ENCODE data around the gene CYP2D6. TPM values are rescaled to one million over a fixed set of nuclear protein-coding genes. Genes with fewer than 3 reads are reported as not detected.
"Not testable (repeated sequence)": the region's sequence is repeated elsewhere in the genome, so short reads cannot be mapped to it uniquely, and the experiment has no call there.

Gene CYP2D6
- total and polyA plus RNA-seq, 4 donors = 23.8 to 486 (median 205) TPM

GRCh38 chr22:42128776-42129694 lies 1.6 kb downstream of the CYP2D6 start:
- H3K9me3 ChIP-seq (ENCODE audit: control insufficient read depth in 4 of 4, low read length in 3 of 4); DNase-seq (ENCODE audit: low spot score); H3K36me3 ChIP-seq (ENCODE audit: control insufficient read depth in 4 of 4, insufficient read depth in 3 of 4, low read depth in 1 of 4, low read length in 3 of 4); H3K27me3 ChIP-seq (ENCODE audit: control insufficient read depth in 4 of 4, insufficient read depth in 4 of 4, low read length in 3 of 4): not testable (repeated sequence)
- 36% methylated on average over 65 of the region's 65 CpGs for WGBS
- H3K9ac ChIP-seq (ENCODE audit: low read depth in 1 of 2, low read length in 2 of 2) = peak overlapping the region in 1 of 2 donors; percentile 18
- peak overlapping the region; percentile 24 to 85 (median 65) for H3K4me3 ChIP-seq (ENCODE audit: low read depth in 1 of 3, low read length in 3 of 3)
- peaks cover 16 to 30% (median 22%) of the 10 kb centered on the region in 4 donors for H3K4me1 ChIP-seq (ENCODE audit: control insufficient read depth in 4 of 4, insufficient read depth in 4 of 4, low read length in 3 of 4)
- peak in 1 of 2 donors; percentile 33 for TF ChIP-seq HNF4A (conservative IDR thresholded peaks at IDR 0.05)
- TF ChIP-seq YY1 (IDR thresholded peaks at IDR 0.05) = peak; percentile 16
- TF ChIP-seq RXRA (IDR thresholded peaks at IDR 0.05) = peak in 1 of 2 donors; percentile 42
- TF ChIP-seq, protein P1, sequence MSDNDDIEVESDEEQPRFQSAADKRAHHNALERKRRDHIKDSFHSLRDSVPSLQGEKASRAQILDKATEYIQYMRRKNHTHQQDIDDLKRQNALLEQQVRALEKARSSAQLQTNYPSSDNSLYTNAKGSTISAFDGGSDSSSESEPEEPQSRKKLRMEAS (IDR thresholded peaks at IDR 0.05) = peak; percentile 36
- H3K27ac ChIP-seq (ENCODE audit: low read depth in 1 of 2, low read length in 2 of 2) = peak overlapping the region; percentile 39 to 88

- not testable (repeated sequence) for H3K9me3 ChIP-seq (ENCODE audit: control insufficient read depth in 4 of 4, low read length in 3 of 4); H3K27me3 ChIP-seq (ENCODE audit: control insufficient read depth in 4 of 4, insufficient read depth in 4 of 4, low read length in 3 of 4); H3K27ac ChIP-seq (ENCODE audit: low read depth in 1 of 2, low read length in 2 of 2); DNase-seq (ENCODE audit: low spot score); H3K36me3 ChIP-seq (ENCODE audit: control insufficient read depth in 4 of 4, insufficient read depth in 3 of 4, low read depth in 1 of 4, low read length in 3 of 4); H3K4me3 ChIP-seq (ENCODE audit: low read depth in 1 of 3, low read length in 3 of 3); H3K9ac ChIP-seq (ENCODE audit: low read depth in 1 of 2, low read length in 2 of 2)
- peaks cover 16 to 26% (median 20%) of the 10 kb centered on the region in 4 donors for H3K4me1 ChIP-seq (ENCODE audit: control insufficient read depth in 4 of 4, insufficient read depth in 4 of 4, low read length in 3 of 4)
- WGBS = 87% methylated on average over 13 of the region's 13 CpGs
Measured at GRCh38 chr22:42128007-42128406, 2.6 kb downstream of the CYP2D6 start.

GRCh38 chr22:42127606-42128005 lies 3.0 kb downstream of the CYP2D6 start:
- TF ChIP-seq FOXA1 (IDR thresholded peaks at IDR 0.05) (no peak), NR2F2 (IDR thresholded peaks at IDR 0.05) (no peak), TAF1 (conservative IDR thresholded peaks at IDR 0.05) (no peak), RAD21 (IDR thresholded peaks at IDR 0.05) (no peak), SP1 (IDR thresholded peaks at IDR 0.05) (no peak)
- TF ChIP-seq, protein P1 (IDR thresholded peaks at IDR 0.05) = no peak
- TF ChIP-seq, protein P2, sequence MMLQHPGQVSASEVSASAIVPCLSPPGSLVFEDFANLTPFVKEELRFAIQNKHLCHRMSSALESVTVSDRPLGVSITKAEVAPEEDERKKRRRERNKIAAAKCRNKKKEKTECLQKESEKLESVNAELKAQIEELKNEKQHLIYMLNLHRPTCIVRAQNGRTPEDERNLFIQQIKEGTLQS (IDR thresholded peaks at IDR 0.05) = no peak
- no peak for DNase-seq (ENCODE audit: low spot score)
- WGBS = 92% methylated on average over 16 of the region's 16 CpGs
- H3K9ac ChIP-seq (ENCODE audit: low read depth in 1 of 2, low read length in 2 of 2) = no peak overlapping the region
- H3K27ac ChIP-seq (ENCODE audit: low read depth in 1 of 2, low read length in 2 of 2) = no peak overlapping the region
- peaks cover 13 to 23% (median 19%) of the 10 kb centered on the region in 4 donors for H3K4me1 ChIP-seq (ENCODE audit: control insufficient read depth in 4 of 4, insufficient read depth in 4 of 4, low read length in 3 of 4)
- H3K27me3 ChIP-seq (ENCODE audit: control insufficient read depth in 4 of 4, insufficient read depth in 4 of 4, low read length in 3 of 4) = no peaks in the 10 kb centered on the region
- H3K4me3 ChIP-seq (ENCODE audit: low read depth in 1 of 3, low read length in 3 of 3) = no peak overlapping the region
- H3K9me3 ChIP-seq (ENCODE audit: control insufficient read depth in 4 of 4, low read length in 3 of 4) = no peaks in the 10 kb centered on the region
- peaks cover 6 to 9% (median 7%) of the 10 kb centered on the region in 4 donors for H3K36me3 ChIP-seq (ENCODE audit: control insufficient read depth in 4 of 4, insufficient read depth in 3 of 4, low read depth in 1 of 4, low read length in 3 of 4)

GRCh38 chr22:42123529-42123928 lies 7.1 kb downstream of the CYP2D6 start:
- not testable (repeated sequence) for H3K9ac ChIP-seq (ENCODE audit: low read depth in 1 of 2, low read length in 2 of 2); H3K27ac ChIP-seq (ENCODE audit: low read depth in 1 of 2, low read length in 2 of 2); H3K4me3 ChIP-seq (ENCODE audit: low read depth in 1 of 3, low read length in 3 of 3); H3K4me1 ChIP-seq (ENCODE audit: control insufficient read depth in 4 of 4, insufficient read depth in 4 of 4, low read length in 3 of 4); H3K9me3 ChIP-seq (ENCODE audit: control insufficient read depth in 4 of 4, low read length in 3 of 4); H3K36me3 ChIP-seq (ENCODE audit: control insufficient read depth in 4 of 4, insufficient read depth in 3 of 4, low read depth in 1 of 4, low read length in 3 of 4); H3K27me3 ChIP-seq (ENCODE audit: control insufficient read depth in 4 of 4, insufficient read depth in 4 of 4, low read length in 3 of 4); DNase-seq (ENCODE audit: low spot score)
- WGBS = no CpG with 5 or more reads among the region's 4 CpGs

DNA sequence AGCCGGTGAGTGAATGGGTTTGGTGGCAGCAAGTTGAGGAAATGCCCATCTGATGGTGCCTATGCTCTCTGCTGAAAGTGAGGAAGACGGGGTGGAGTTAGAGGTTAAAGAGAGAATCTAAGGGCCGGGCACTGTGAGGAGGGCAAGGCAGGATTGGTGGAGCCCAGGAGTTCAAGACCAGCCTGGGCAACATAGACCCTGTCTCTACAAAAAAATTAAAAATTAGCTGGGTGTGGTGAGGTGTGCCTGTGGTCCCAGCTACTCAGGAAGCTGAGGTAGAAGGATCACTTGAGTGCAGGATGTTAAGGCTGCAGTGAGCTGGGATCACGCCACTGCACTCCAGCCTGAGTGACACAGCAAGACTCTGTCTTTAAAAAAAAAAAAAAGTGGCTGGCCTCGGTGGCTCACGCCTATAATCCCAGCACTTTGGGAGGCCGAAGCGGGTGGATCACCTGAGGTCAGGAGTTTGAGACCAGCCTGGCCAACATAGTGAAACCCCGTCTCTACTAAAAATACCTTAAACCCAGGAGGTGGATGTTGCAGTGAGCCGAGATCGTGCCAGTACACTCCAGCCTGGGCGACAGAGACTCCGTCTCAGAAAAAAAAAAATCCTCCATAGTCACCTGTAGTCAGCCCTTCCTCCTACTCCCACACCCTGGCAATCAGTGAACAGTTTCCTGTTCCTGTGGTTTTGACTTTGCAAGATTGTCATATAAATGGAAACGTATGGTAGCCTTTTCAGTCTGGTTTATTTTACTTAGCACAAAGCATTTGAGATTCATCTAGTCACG lies 10.2 kb downstream of the CYP2D6 start:
- H3K27me3 ChIP-seq (ENCODE audit: control insufficient read depth in 4 of 4, insufficient read depth in 4 of 4, low read length in 3 of 4); H3K9me3 ChIP-seq (ENCODE audit: control insufficient read depth in 4 of 4, low read length in 3 of 4); H3K4me1 ChIP-seq (ENCODE audit: control insufficient read depth in 4 of 4, insufficient read depth in 4 of 4, low read length in 3 of 4); H3K9ac ChIP-seq (ENCODE audit: low read depth in 1 of 2, low read length in 2 of 2); DNase-seq (ENCODE audit: low spot score); H3K4me3 ChIP-seq (ENCODE audit: low read depth in 1 of 3, low read length in 3 of 3); H3K36me3 ChIP-seq (ENCODE audit: control insufficient read depth in 4 of 4, insufficient read depth in 3 of 4, low read depth in 1 of 4, low read length in 3 of 4): not testable (repeated sequence)
- WGBS = 39% methylated on average over 15 of the region's 15 CpGs
- H3K27ac ChIP-seq (ENCODE audit: low read depth in 1 of 2, low read length in 2 of 2) = peak overlapping the region in 1 of 2 donors; percentile 3
